GM10248 (cell line): ENCODE results near the gene LITAF.

ENCODE experiments used
- CTCF ChIA-PET: fragments of 300-600 bp; sonication (Branson Sonifier 250); formaldehyde crosslinking; extraction: SDS; loops from one replicate; lab custom pipeline; 2021; ENCODE audit warnings: antibody characterized with exemption; lab: Yijun Ruan, JAX
- POLR2A ChIA-PET: fragments of 350-650 bp; sonication (Branson Sonifier 250); formaldehyde crosslinking; extraction: SDS; loops from one replicate; lab custom pipeline; 2020; ENCODE audit warnings: antibody characterized with exemption; lab: Yijun Ruan, JAX
- DNase-seq: peaks from one replicate; pipeline ENCODE4 v3.0.0; 2012; ENCODE audit errors: extremely low spot score
- TF ChIP-seq, protein P1 (sequence below): IDR thresholded peaks from 2 replicates; pipeline ENCODE4 v1.5.1; 2012; ENCODE audit warnings: mild to moderate bottlenecking, low read depth; ENCODE audit errors: extremely low read depth, missing control alignments, control extremely low read depth

LITAF gene

DNA sequence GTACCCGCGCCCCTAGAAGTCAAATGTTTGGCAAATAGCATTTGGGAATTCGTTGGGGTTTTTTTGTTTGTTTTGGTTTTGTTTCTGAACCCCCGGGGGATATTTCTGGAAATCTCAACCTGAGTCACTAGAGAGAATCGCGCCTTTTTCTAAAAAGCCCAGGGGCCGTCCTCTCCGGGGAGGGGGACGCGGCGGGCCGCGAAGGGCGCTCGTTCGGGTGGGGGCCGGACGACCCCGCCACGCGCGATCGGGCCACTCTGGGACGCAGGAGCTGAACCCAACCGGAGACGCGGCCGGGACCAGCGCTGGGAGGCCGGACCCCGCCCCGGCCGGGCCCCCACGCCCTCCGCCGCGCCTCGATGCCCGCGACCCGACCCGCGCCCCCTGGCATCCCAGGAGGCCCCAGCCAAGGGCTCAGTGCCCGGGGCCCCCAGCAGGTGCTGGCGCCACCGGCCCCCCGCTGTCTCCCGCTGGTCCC, 302 bp downstream of the LITAF start:
- CTCF ChIA-PET = interaction anchor here (0.7 to 3.9 kb wide), 6 partner anchors 9 to 637 kb away, joined by 3 to 10 read pairs (median 6); no protein-coding TSS in a partner anchor
- TF ChIP-seq, protein P1, sequence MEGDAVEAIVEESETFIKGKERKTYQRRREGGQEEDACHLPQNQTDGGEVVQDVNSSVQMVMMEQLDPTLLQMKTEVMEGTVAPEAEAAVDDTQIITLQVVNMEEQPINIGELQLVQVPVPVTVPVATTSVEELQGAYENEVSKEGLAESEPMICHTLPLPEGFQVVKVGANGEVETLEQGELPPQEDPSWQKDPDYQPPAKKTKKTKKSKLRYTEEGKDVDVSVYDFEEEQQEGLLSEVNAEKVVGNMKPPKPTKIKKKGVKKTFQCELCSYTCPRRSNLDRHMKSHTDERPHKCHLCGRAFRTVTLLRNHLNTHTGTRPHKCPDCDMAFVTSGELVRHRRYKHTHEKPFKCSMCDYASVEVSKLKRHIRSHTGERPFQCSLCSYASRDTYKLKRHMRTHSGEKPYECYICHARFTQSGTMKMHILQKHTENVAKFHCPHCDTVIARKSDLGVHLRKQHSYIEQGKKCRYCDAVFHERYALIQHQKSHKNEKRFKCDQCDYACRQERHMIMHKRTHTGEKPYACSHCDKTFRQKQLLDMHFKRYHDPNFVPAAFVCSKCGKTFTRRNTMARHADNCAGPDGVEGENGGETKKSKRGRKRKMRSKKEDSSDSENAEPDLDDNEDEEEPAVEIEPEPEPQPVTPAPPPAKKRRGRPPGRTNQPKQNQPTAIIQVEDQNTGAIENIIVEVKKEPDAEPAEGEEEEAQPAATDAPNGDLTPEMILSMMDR = no peak
- DNase-seq = no peak
- POLR2A ChIA-PET = interaction anchor here (0.6 to 1.7 kb wide), 4 partner anchors 11 to 826 kb away, joined by 3 to 7 read pairs (median 6); no protein-coding TSS in a partner anchor

GRCh38 chr16:11585460-11586377, 1.0 kb downstream of the LITAF start:
- no peak for DNase-seq
- ChIA-PET CTCF (interaction anchor here (1.2 to 3.9 kb wide), 4 partner anchors 10 to 53 kb away, joined by 3 to 10 read pairs (median 8); no protein-coding TSS in a partner anchor), POLR2A (interaction anchor here (0.5 to 1.7 kb wide), 5 partner anchors 12 to 508 kb away, joined by 3 to 5 read pairs (median 4); no protein-coding TSS in a partner anchor)
- TF ChIP-seq, protein P1 = no peak

DNA sequence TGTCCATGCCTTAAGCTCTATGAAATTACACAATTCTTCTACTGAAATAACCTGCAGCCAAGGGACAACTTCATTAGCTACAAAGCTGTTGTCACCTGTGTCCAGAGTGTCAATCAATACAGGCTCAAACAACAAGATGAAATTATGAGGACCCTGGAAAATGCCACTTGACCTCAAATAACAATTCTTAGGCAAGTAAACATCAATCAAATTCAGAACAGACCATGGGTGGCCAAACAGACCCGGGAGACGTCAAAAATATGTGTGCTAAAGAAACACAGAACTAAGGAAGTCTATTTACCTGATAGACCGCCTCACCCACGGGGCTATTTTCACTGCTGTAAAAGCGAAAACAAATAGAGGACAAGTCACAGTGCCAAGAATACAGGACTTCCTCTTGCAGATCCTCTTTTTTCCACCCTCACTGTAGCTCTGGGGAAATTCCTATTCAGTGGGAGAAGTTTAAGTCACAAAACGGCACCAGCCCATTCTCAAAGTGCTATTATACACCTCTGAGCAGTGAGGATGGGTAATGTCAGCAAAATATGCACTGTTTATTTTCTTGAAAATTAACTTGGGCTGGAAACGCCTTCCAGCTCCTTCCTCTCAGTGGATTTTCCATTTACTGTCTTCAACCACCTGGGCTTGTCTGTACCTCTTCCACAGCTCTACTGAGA, 2.7 kb downstream of the LITAF start:
- DNase-seq = no peak
- ChIA-PET POLR2A (interaction anchor here (0.5 to 0.9 kb wide), 3 partner anchors 12 to 328 kb away, joined by 3 to 4 read pairs (median 3); no protein-coding TSS in a partner anchor), CTCF (interaction anchor here (1.0 to 2.2 kb wide), 5 partner anchors 13 to 213 kb away, joined by 3 to 6 read pairs (median 3); partner anchors contain the start of gene ZC3H7A)
- TF ChIP-seq, protein P1 = no peak

DNA sequence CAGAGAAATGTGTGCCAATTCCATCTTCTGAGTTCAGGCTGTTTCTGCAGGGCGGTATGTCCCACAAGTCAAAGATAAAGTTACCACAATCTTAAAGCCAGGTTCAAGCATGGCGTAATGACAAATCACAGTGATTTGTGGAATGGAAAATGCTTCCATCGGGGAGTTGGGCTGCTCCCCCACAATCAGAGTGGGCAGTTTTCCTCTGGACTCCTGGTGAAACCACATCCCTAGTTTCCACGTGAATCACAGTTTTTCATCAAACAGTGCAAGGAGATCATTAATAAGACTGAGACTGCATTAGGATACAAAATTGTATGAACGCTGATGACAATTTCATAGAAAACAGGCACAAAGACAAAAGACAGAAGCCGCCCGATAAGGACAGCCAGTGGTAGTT, 3.6 kb downstream of the LITAF start:
- CTCF ChIA-PET = interaction anchor here (0.8 to 2.2 kb wide), 7 partner anchors 14 to 620 kb away, joined by 3 to 6 read pairs (median 3); partner anchors contain the start of gene ZC3H7A
- POLR2A ChIA-PET = interaction anchor here (0.5 kb wide), 1 partner anchor 250 kb away, joined by 4 read pairs; no protein-coding TSS in a partner anchor
- no peak for DNase-seq
- TF ChIP-seq, protein P1 = no peak

- DNase-seq = peak; percentile 44
- TF ChIP-seq, protein P1 = no peak
- CTCF ChIA-PET = interaction anchor here (0.8 to 2.2 kb wide), 10 partner anchors 15 to 628 kb away, joined by 3 to 6 read pairs (median 3); partner anchors contain the start of gene ZC3H7A
- POLR2A ChIA-PET = interaction anchor here (0.6 kb wide), 2 partner anchors 47 to 155 kb away, joined by 3 to 4 read pairs; no protein-coding TSS in a partner anchor
Observed at GRCh38 chr16:11582157-11582814, 4.4 kb downstream of the LITAF start.
